IPS-20b (cell line): ENCODE measurements around the gene TRAFD1.

ENCODE experiments used
- H3K27ac ChIP-seq: one replicate; pipeline ENCODE4 v1.5.1; 2013; ENCODE audit warnings: low read length
- H3K27me3 ChIP-seq: 2 replicates; pipeline ENCODE4 v1.6.1; 2013; ENCODE audit warnings: mild to moderate bottlenecking, low read length, inconsistent platforms; ENCODE audit not compliant: insufficient read depth
- H3K36me3 ChIP-seq: 2 replicates; pipeline ENCODE4 v1.6.1; 2013; ENCODE audit warnings: low read depth, mild to moderate bottlenecking, inconsistent platforms, low read length, moderate library complexity; ENCODE audit not compliant: insufficient read depth
- H3K4me1 ChIP-seq: 2 replicates; pipeline ENCODE4 v1.6.1; 2013; ENCODE audit warnings: mild to moderate bottlenecking, control low read depth, inconsistent platforms, low read length, moderate library complexity; ENCODE audit not compliant: insufficient read depth
- H3K4me3 ChIP-seq: 2 replicates; pipeline ENCODE4 v1.5.1; 2013; ENCODE audit warnings: mild to moderate bottlenecking, low read length, inconsistent platforms
- H3K9ac ChIP-seq: 2 replicates; pipeline ENCODE4 v1.6.1; 2013; ENCODE audit warnings: low read depth, mild to moderate bottlenecking, inconsistent platforms, low read length, moderate library complexity
- H3K9me3 ChIP-seq: 2 replicates; pipeline ENCODE4 v1.6.1; 2013; ENCODE audit warnings: mild to moderate bottlenecking, low read depth, low read length, inconsistent platforms; ENCODE audit not compliant: insufficient read depth

TRAFD1 gene

DNA sequence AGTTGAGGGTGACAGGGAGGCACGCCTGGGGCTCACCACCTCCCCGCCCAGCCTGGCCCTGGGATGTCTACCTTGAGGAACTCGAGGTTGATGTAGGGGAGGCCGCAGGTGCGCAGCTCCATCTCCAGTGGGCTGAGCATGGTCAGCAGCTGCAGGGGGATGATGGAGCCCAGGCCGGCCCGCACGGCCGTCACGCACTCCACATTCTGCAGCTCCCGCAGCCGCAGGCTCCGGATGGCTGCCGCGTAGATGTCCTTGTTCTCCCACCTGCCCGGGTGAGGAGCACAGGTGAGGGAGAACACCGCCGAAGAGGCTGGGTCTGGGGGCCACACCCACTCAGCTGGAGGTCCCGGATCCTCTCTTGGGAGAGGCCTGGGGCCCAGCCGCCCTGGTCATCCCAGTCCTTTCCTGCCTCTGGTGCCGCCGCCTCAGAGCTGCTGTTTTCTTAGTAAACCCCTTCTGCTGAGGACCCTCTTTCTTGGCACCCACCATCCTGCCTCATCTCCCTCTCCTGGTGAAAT lies 38.2 kb downstream of the TRAFD1 start:
- Histone ChIP-seq H3K27ac (no peak overlapping the region), H3K9me3 (peaks cover 9% of the 10 kb centered on the region; the same call in 1 of the 2 replicates), H3K4me3 (no peak overlapping the region), H3K36me3 (peaks cover 33% of the 10 kb centered on the region), H3K9ac (no peak overlapping the region), H3K4me1 (no peaks in the 10 kb centered on the region), H3K27me3 (no peaks in the 10 kb centered on the region)

GRCh38 chr12:112164011-112164660 lies 38.8 kb downstream of the TRAFD1 start:
- H3K36me3 ChIP-seq = peaks cover 31% of the 10 kb centered on the region
- H3K9ac ChIP-seq = no peak overlapping the region

DNA sequence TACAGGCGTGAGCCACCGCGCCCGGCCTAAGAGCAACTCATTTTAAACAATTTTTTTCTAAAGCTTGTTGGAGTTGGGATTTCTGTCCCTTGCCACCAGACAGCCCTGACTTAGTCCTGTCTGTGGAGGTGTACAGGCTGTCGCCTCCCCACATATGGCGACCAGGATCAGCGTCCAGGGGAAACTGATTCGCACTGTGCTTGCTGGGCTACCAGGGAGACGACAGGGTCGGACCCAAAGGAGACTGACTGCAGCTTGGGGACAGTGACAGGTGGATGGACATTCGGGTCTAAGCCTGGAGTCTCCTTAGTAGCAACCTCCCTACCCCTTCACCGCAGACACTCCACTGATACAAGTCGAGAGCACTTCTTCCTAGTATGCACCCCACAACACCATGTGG lies 40.3 kb downstream of the TRAFD1 start:
- Histone ChIP-seq H3K36me3 (peaks cover 16% of the 10 kb centered on the region), H3K4me3 (no peak overlapping the region), H3K9ac (no peak overlapping the region), H3K4me1 (no peaks in the 10 kb centered on the region), H3K9me3 (no peaks in the 10 kb centered on the region), H3K27me3 (no peaks in the 10 kb centered on the region), H3K27ac (no peak overlapping the region)

More at GRCh38 chr12:112164011-112164660, 38.8 kb downstream of the TRAFD1 start:
- Histone ChIP-seq H3K27ac (no peak overlapping the region), H3K4me1 (no peaks in the 10 kb centered on the region), H3K4me3 (no peak overlapping the region), H3K27me3 (no peaks in the 10 kb centered on the region), H3K9me3 (peaks cover 8% of the 10 kb centered on the region; the same call in 1 of the 2 replicates)

DNA sequence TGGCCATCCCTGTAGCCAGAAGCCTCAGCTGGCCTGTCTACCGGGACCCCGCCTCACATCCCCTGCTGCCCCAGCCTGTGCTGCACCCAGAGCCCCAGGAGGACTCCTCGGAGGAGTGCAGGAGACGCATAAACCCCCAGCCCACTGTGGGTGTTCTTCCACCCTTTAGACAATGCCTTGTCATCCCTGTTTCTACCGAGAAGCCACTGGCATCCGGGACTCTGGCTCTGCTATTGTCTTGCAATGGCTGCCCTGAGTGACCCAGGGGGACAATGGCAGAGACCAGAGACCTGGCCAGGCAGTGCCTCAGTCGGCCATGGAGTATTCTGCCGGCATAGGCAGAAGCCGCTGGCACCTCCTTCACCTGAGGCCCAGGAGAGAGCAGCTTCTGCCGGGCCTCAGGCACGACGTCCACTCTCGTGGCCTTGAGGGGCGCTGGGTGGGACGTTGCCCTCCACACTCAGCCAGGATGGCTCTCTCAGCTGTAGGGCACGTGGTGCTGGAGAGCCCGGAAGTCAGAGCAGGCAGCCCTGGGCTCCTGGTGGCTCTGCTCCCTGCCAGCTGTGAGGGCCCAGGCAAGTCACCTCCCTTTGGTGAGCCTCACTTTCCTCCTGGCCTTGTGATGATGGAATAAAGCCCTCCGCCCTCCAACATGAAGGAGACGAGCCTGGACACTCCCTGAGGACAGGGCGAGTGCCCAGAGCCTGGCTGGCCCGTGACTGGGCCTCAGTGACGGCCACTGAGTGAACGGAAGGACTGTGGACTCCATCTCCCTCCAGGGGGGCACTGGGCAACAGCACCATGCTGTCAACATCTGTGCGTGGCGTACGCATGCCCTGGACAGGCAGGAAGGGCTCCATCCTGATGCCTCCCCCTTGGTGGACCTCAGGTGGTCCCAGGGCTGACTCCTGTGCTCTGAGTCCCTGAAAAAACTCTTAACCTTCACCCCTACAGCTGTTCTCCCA lies 41.0 kb downstream of the TRAFD1 start:
- Histone ChIP-seq H3K9me3 (no peaks in the 10 kb centered on the region), H3K27me3 (no peaks in the 10 kb centered on the region), H3K4me3 (no peak overlapping the region), H3K9ac (no peak overlapping the region), H3K36me3 (0 out of 2 replicates have a peak, but pooled peaks cover 9% of the 10 kb centered on the region), H3K27ac (no peak overlapping the region), H3K4me1 (no peaks in the 10 kb centered on the region)

GRCh38 chr12:112167031-112167461 lies 41.7 kb downstream of the TRAFD1 start:
- Histone ChIP-seq H3K27me3 (no peaks in the 10 kb centered on the region), H3K27ac (no peak overlapping the region), H3K9ac (no peak overlapping the region), H3K4me3 (no peak overlapping the region), H3K4me1 (no peaks in the 10 kb centered on the region), H3K36me3 (0 out of 2 replicates have a peak, but pooled peaks cover 3% of the 10 kb centered on the region), H3K9me3 (no peaks in the 10 kb centered on the region)

DNA sequence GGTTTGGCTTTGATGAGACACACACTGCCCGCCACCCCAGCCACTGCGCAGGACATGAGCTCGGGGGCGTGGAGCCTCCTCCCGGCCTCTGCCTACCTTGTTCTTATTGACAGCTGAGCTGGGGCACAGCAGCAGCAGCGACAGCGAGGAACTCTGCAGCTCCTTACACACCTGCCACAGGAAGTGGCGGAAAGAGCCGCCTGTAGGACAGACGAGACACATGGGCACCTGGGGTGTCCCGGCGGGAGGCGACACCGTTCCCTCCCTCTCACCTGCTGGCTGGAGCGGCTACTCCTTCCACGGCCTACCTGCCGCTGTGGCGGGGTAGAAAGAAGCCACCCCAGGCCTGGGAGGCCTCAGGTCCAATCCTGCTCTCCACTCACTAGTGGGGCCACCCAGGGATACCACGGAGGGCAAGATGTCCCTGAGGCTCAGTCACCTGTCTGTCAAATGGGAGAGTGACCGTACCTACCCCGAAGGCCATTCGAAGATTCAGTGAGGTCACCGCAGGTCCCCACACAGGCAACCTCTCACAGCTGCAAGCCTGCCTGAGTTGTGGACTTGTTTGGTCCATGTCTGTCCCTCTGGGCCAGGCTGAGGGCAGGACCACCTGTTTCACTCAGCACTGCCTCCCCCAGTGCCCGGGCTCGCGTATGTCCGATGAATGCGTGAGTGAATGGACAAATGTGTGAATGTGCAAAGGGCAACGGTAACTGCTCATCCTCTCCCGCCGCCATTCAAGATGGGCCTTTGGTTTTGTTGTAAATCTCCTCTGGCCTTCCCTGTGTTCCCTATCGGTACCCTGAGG lies 42.6 kb downstream of the TRAFD1 start:
- Histone ChIP-seq H3K4me3 (no peak overlapping the region), H3K27me3 (no peaks in the 10 kb centered on the region), H3K9ac (no peak overlapping the region), H3K27ac (no peak overlapping the region), H3K9me3 (no peaks in the 10 kb centered on the region), H3K4me1 (no peaks in the 10 kb centered on the region), H3K36me3 (no peaks in the 10 kb centered on the region)

- H3K4me3 ChIP-seq = no peak overlapping the region
- no peaks in the 10 kb centered on the region for H3K4me1 ChIP-seq
- H3K9ac ChIP-seq = no peak overlapping the region; the same call in 1 of the 2 replicates
- no peaks in the 10 kb centered on the region for H3K9me3 ChIP-seq
- no peaks in the 10 kb centered on the region for H3K27me3 ChIP-seq
- no peaks in the 10 kb centered on the region for H3K36me3 ChIP-seq
- H3K27ac ChIP-seq = no peak overlapping the region
Observed at GRCh38 chr12:112168561-112168971, 43.2 kb downstream of the TRAFD1 start.

DNA sequence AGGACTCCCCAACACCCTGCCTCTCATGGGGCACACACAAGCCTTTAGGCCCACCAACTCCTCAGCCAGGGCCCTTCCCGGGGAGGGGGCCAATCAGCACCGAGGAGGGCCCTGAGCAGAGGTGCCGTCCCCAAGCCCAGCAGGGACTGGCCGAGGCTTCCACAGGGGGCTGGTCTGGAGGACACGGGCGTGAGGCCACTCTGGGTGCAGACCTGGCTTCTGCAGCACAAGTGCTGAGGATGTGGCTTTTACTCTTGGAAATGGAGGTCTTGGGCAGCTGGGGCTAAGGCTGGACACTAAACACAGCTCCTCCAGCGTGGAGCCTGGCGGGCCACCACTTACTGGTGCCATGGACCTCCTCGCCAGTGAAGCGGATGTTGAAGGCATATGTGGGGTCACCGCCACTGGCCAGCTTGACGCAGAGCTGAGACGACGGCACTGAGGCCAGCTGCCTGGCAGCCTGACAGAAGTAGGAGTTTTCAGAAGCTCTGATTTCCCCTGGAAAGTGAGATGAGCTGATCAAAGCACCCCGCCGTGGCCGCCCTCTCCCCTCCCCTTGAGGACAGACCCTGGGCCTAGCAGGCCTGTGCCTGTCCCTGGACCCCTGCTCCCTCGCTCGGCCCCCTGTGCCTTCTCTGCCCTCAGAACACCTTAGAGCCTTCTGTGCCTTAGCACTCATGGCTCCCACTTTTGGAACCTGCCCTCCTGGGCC lies 44.0 kb downstream of the TRAFD1 start:
- no peak overlapping the region for H3K4me3 ChIP-seq
- no peak overlapping the region for H3K9ac ChIP-seq
- no peaks in the 10 kb centered on the region for H3K27me3 ChIP-seq
- H3K4me1 ChIP-seq = no peaks in the 10 kb centered on the region
- H3K9me3 ChIP-seq = no peaks in the 10 kb centered on the region
- H3K27ac ChIP-seq = no peak overlapping the region
- H3K36me3 ChIP-seq = no peaks in the 10 kb centered on the region

DNA sequence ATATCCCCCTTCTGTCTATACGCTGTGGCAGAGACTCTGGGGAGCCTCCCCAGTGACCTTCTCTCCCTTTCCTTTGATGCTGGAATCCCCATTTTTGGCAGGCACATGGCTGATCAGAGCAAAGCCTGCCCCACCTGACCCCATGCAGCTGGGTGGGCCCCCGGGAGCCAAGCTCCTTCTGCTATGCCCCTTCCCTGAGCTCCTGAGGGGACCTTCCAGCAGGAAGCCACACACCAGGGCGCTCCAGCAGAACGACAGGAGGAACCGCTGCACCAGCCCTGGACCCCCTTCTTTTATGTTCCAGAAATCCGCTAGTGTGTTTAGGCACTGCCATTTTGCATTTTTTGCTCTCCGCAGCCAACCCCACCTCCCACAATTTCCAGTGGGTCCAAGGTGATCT lies 44.6 kb downstream of the TRAFD1 start:
- no peak overlapping the region for H3K9ac ChIP-seq
- H3K4me3 ChIP-seq = no peak overlapping the region
- no peaks in the 10 kb centered on the region for H3K9me3 ChIP-seq
- no peaks in the 10 kb centered on the region for H3K27me3 ChIP-seq
- H3K27ac ChIP-seq = no peak overlapping the region
- H3K4me1 ChIP-seq = no peaks in the 10 kb centered on the region
- H3K36me3 ChIP-seq = peaks cover 3% of the 10 kb centered on the region; the same call in 1 of the 2 replicates

- Histone ChIP-seq H3K4me3 (no peak overlapping the region), H3K27ac (no peak overlapping the region), H3K9me3 (no peaks in the 10 kb centered on the region), H3K27me3 (no peaks in the 10 kb centered on the region), H3K36me3 (peaks cover 7% of the 10 kb centered on the region; the same call in 1 of the 2 replicates), H3K9ac (no peak overlapping the region), H3K4me1 (no peaks in the 10 kb centered on the region)
Observed at GRCh38 chr12:112170376-112170775, 45.0 kb downstream of the TRAFD1 start.
